ENCODE results near the gene PHACTR2.
"Not testable (repeated sequence)": the region's sequence is repeated elsewhere in the genome, so short reads cannot be mapped to it uniquely, and the experiment has no call there.

Gene PHACTR2

GRCh38 chr6:143774347-143774746 lies 96.6 kb downstream of the PHACTR2 start:
- no peak for TF ChIP-seq JUND (IDR thresholded peaks at IDR 0.05; ENCODE audit: low read depth)
- in situ Hi-C loops (cut with HindIII; ENCODE audit: low pct_unique_long_range_greater_than_20kb, low sequenced_read_pairs): no loop called here
- peak in 1 of 2 experiments; percentile 4 for DNase-seq (ENCODE audit: low read depth in 1 of 2, low spot score in 1 of 2)

- in situ Hi-C loops (cut with HindIII; ENCODE audit: low pct_unique_long_range_greater_than_20kb, low sequenced_read_pairs): no loop called here
- DNase-seq (ENCODE audit: low read depth in 1 of 2, low spot score in 1 of 2): no peak
- TF ChIP-seq JUND (IDR thresholded peaks at IDR 0.05; ENCODE audit: low read depth): no peak
Observed at GRCh38 chr6:143775336-143775735, 97.6 kb downstream of the PHACTR2 start.

GRCh38 chr6:143778926-143779325 lies 101.2 kb downstream of the PHACTR2 start:
- in situ Hi-C loops (cut with HindIII; ENCODE audit: low pct_unique_long_range_greater_than_20kb, low sequenced_read_pairs): no loop called here
- DNase-seq (ENCODE audit: low read depth in 1 of 2, low spot score in 1 of 2): no peak
- TF ChIP-seq JUND (IDR thresholded peaks at IDR 0.05; ENCODE audit: low read depth): no peak

- TF ChIP-seq JUND (IDR thresholded peaks at IDR 0.05; ENCODE audit: low read depth): no peak
- in situ Hi-C loops (cut with HindIII; ENCODE audit: low pct_unique_long_range_greater_than_20kb, low sequenced_read_pairs): no loop called here
- DNase-seq (ENCODE audit: low read depth in 1 of 2, low spot score in 1 of 2): no peak
Observed at GRCh38 chr6:143782481-143782880, 104.7 kb downstream of the PHACTR2 start.

GRCh38 chr6:143783077-143783476 lies 105.3 kb downstream of the PHACTR2 start:
- in situ Hi-C loops (cut with HindIII; ENCODE audit: low pct_unique_long_range_greater_than_20kb, low sequenced_read_pairs): no loop called here
- TF ChIP-seq JUND (IDR thresholded peaks at IDR 0.05; ENCODE audit: low read depth): no peak
- DNase-seq (ENCODE audit: low read depth in 1 of 2, low spot score in 1 of 2): no peak

- DNase-seq (ENCODE audit: low read depth in 1 of 2, low spot score in 1 of 2): no peak
- in situ Hi-C loops (cut with HindIII; ENCODE audit: low pct_unique_long_range_greater_than_20kb, low sequenced_read_pairs): no loop called here
- no peak for TF ChIP-seq JUND (IDR thresholded peaks at IDR 0.05; ENCODE audit: low read depth)
Observed at GRCh38 chr6:143784316-143784715, 106.6 kb downstream of the PHACTR2 start.

GRCh38 chr6:143786371-143786770 lies 108.6 kb downstream of the PHACTR2 start:
- in situ Hi-C loops (cut with HindIII; ENCODE audit: low pct_unique_long_range_greater_than_20kb, low sequenced_read_pairs); DNase-seq (ENCODE audit: low read depth in 1 of 2, low spot score in 1 of 2): not testable (repeated sequence)

GRCh38 chr6:143792402-143793279 lies 114.9 kb downstream of the PHACTR2 start:
- DNase-seq (ENCODE audit: low read depth in 1 of 2, low spot score in 1 of 2): no peak
- in situ Hi-C loops (cut with HindIII; ENCODE audit: low pct_unique_long_range_greater_than_20kb, low sequenced_read_pairs): no loop called here
- no peak for TF ChIP-seq JUND (IDR thresholded peaks at IDR 0.05; ENCODE audit: low read depth)

GRCh38 chr6:143793280-143793619 lies 115.5 kb downstream of the PHACTR2 start:
- no peak for TF ChIP-seq JUND (IDR thresholded peaks at IDR 0.05; ENCODE audit: low read depth)
- DNase-seq (ENCODE audit: low read depth in 1 of 2, low spot score in 1 of 2): no peak
- in situ Hi-C loops (cut with HindIII; ENCODE audit: low pct_unique_long_range_greater_than_20kb, low sequenced_read_pairs): no loop called here

- in situ Hi-C loops (cut with HindIII; ENCODE audit: low pct_unique_long_range_greater_than_20kb, low sequenced_read_pairs); DNase-seq (ENCODE audit: low read depth in 1 of 2, low spot score in 1 of 2): not testable (repeated sequence)
Observed at GRCh38 chr6:143796551-143796950, 118.8 kb downstream of the PHACTR2 start.

GRCh38 chr6:143798487-143798886 lies 120.7 kb downstream of the PHACTR2 start:
- DNase-seq (ENCODE audit: low read depth in 1 of 2, low spot score in 1 of 2); in situ Hi-C loops (cut with HindIII; ENCODE audit: low pct_unique_long_range_greater_than_20kb, low sequenced_read_pairs): not testable (repeated sequence)

GRCh38 chr6:143802833-143803565 lies 125.2 kb downstream of the PHACTR2 start:
- in situ Hi-C loops (cut with HindIII; ENCODE audit: low pct_unique_long_range_greater_than_20kb, low sequenced_read_pairs): no loop called here
- DNase-seq (ENCODE audit: low read depth in 1 of 2, low spot score in 1 of 2): no peak
- no peak for TF ChIP-seq JUND (IDR thresholded peaks at IDR 0.05; ENCODE audit: low read depth)

- DNase-seq (ENCODE audit: low read depth in 1 of 2, low spot score in 1 of 2): no peak
- no peak for TF ChIP-seq JUND (IDR thresholded peaks at IDR 0.05; ENCODE audit: low read depth)
- in situ Hi-C loops (cut with HindIII; ENCODE audit: low pct_unique_long_range_greater_than_20kb, low sequenced_read_pairs): no loop called here
Observed at GRCh38 chr6:143803769-143804568, 126.2 kb downstream of the PHACTR2 start.
